ENCODE measurements around the gene RASD1. TPM values are rescaled to one million over a fixed set of nuclear protein-coding genes. Genes with fewer than 3 reads are reported as not detected.

Gene RASD1
- total and polyA plus RNA-seq, 8 donors = 4.9 to 129 (median 14.7) TPM

- no peak for DNase-seq
- FAIRE-seq = no peak
- no peaks in the 10 kb centered on the region for H3K4me1 ChIP-seq
- TF ChIP-seq CTCF (IDR thresholded peaks at IDR 0.05) = no peak
- no peaks in the 10 kb centered on the region for H3K27me3 ChIP-seq
- ATAC-seq = no peak
- WGBS, 2 donors = 77 to 82% methylated on average over 5 of the region's 5 CpGs
- H3K27ac ChIP-seq = peak overlapping the region in 3 of 4 donors; percentile 41 to 80 (median 53)
- H3K36me3 ChIP-seq = no peaks in the 10 kb centered on the region
- no peaks in the 10 kb centered on the region for H3K9me3 ChIP-seq
- H3K4me3 ChIP-seq = no peak overlapping the region
- intact Hi-C loops (cut with DNase I) = no loop called here
These were observed 48.9 kb downstream of the RASD1 start for GRCh38 chr17:17447264-17447663.

GRCh38 chr17:17446666-17447155, 49.5 kb downstream of the RASD1 start:
- Histone ChIP-seq H3K9me3 (no peaks in the 10 kb centered on the region), H3K36me3 (no peaks in the 10 kb centered on the region), H3K27me3 (no peaks in the 10 kb centered on the region), H3K4me3 (no peak overlapping the region), H3K27ac (peak overlapping the region in 3 of 4 donors; percentile 41 to 80 (median 53)), H3K4me1 (no peaks in the 10 kb centered on the region)
- intact Hi-C loops (cut with DNase I) = no loop called here
- 85 to 87% methylated on average over 4 of the region's 4 CpGs for WGBS, 2 donors
- TF ChIP-seq CTCF (IDR thresholded peaks at IDR 0.05) = no peak
- FAIRE-seq (no peak), ATAC-seq (peak in 3 of 4 donors; percentile 6 to 27 (median 6)), DNase-seq (no peak)

- no peaks in the 10 kb centered on the region for H3K36me3 ChIP-seq
- WGBS, 2 donors = 39 to 47% methylated on average over 12 of the region's 12 CpGs
- no peaks in the 10 kb centered on the region for H3K9me3 ChIP-seq
- no peak for TF ChIP-seq CTCF (IDR thresholded peaks at IDR 0.05)
- intact Hi-C loops (cut with DNase I) = no loop called here
- FAIRE-seq (no peak), ATAC-seq (peak; percentile 63 to 89 (median 84)), DNase-seq (peak in 3 of 6 donors; percentile 52 to 71 (median 56))
- H3K4me3 ChIP-seq = no peak overlapping the region
- no peaks in the 10 kb centered on the region for H3K4me1 ChIP-seq
- peak overlapping the region; percentile 43 to 80 (median 63) for H3K27ac ChIP-seq
- H3K27me3 ChIP-seq = no peaks in the 10 kb centered on the region
These were observed 50.1 kb downstream of the RASD1 start for GRCh38 chr17:17445925-17446665.

GRCh38 chr17:17445296-17445924, 50.8 kb downstream of the RASD1 start:
- no peak for TF ChIP-seq CTCF (IDR thresholded peaks at IDR 0.05)
- Histone ChIP-seq H3K36me3 (no peaks in the 10 kb centered on the region), H3K4me3 (no peak overlapping the region), H3K27me3 (no peaks in the 10 kb centered on the region), H3K4me1 (no peaks in the 10 kb centered on the region), H3K9me3 (no peaks in the 10 kb centered on the region), H3K27ac (peak overlapping the region; percentile 35 to 80 (median 58))
- FAIRE-seq (no peak), DNase-seq (no peak), ATAC-seq (peak in 1 of 4 donors; percentile 9)
- intact Hi-C loops (cut with DNase I) = no loop called here
- WGBS, 2 donors = 63 to 76% methylated on average over 8 of the region's 8 CpGs

Other genes with a start within 250 kb of the RASD1 start
- 10 to 100 TPM; 24.7 to 51.1 (median 31.5) TPM for gene COPS3, start 215.1 kb downstream of the RASD1 start, total RNA-seq
- 10 to 100 TPM; 17.6 to 37.9 TPM for gene COPS3, start 215.1 kb downstream of the RASD1 start, polyA plus RNA-seq
- gene NT5M, start 193.0 kb downstream of the RASD1 start, total RNA-seq = 1 to 10 TPM in 3 of 6 donors, under 1 TPM in 3; 0.83 to 1.7 (median 1.1) TPM
- 1 to 10 TPM; 2.9 to 3.3 TPM for gene NT5M, start 193.0 kb downstream of the RASD1 start, polyA plus RNA-seq
- 1 to 10 TPM; 4.6 to 8.4 (median 6.3) TPM for gene MED9, start 19.4 kb downstream of the RASD1 start, total RNA-seq
- gene MED9, start 19.4 kb downstream of the RASD1 start, polyA plus RNA-seq = 10 to 100 TPM in 1 of 2 donors, 1 to 10 TPM in 1; 7.8 to 12.2 TPM
- 10 to 100 TPM; 14.8 to 26.8 (median 22.1) TPM for gene PEMT, start 95.3 kb upstream of the RASD1 start, total RNA-seq
- 100 to 1,000 TPM in 1 of 2 donors, 10 to 100 TPM in 1; 26.4 to 109 TPM for gene PEMT, start 95.3 kb upstream of the RASD1 start, polyA plus RNA-seq
- 10 to 100 TPM; 12.1 to 21.6 (median 13.5) TPM for gene RAI1, start 185.1 kb upstream of the RASD1 start, total RNA-seq
- 10 to 100 TPM; 21.1 to 23.9 TPM for gene RAI1, start 185.1 kb upstream of the RASD1 start, polyA plus RNA-seq